Heart left ventricle (tissue), 13 donors: ENCODE measurements around the gene LIMD2.

ENCODE experiments used
- CTCF ChIP-seq, 12 donors: fragments of 200-600 bp; sonication (generic) in 4 of 12; IDR thresholded peaks; one replicate each; pipeline versions ENCODE4 v1.5.0 to v1.8.0; 2018 to 2022; ENCODE audit warnings: antibody characterized with exemption in 12 of 12, mild to moderate bottlenecking in 5 of 12
- POLR2A ChIP-seq, 2 donors: fragments of 450-650 bp; IDR thresholded peaks; one replicate each; pipeline ENCODE4 v1.6.1; 2017; ENCODE audit warnings: antibody characterized with exemption in 2 of 2, mild to moderate bottlenecking in 2 of 2, moderate library complexity in 2 of 2
- donor health status: ischemic (EF 13 %, LVEDD 7.1; RV severe dilation, severe dysfunction).
- donor health status: DM: no; HTN: yes; CAD: no.
- donor health status: DM: no; HTN: no; CAD: no.
- donor health status: ischemic (EF 25% LVEDD 6.9; RV normal size, moderate dysfunction).
- donor health status: ischemic (EF 25% LVEDD 5.7; RV mildly dilated, moderate dysfunction).
- donor health status: ischemic (EF 35%, LVEDD 5.7; RV mildly dilated, moderate dysfunction).
- donor health status: nonischemic (EF 11% LVEDD 7.7; RV severe dilation, severe dysfunction).
- donor health status: DM: yes; HTN: yes; CAD: no.
- donor health status: PGD.
- donor health status: ischemic (EF 29% LVEDD 5.4; RV normal size, mild dysfunction).
- donor health status: nonischemic (EF 23%, LVEDD 6.1; RV moderate dilation, normal function).

GRCh38 chr17:63647936-63648335 lies 52.0 kb downstream of the LIMD2 start:
- TF ChIP-seq CTCF (IDR thresholded peaks at IDR 0.05) = no peak
- no peak for TF ChIP-seq POLR2A (IDR thresholded peaks at IDR 0.05)
